Measurements from ENCODE around the gene SPOCD1. TPM values are rescaled to one million over a fixed set of nuclear protein-coding genes. Genes with fewer than 3 reads are reported as not detected.

The SPOCD1 gene
- total RNA-seq, 2 donors from 2014 or later = 2.0 to 3.1 TPM

DNA sequence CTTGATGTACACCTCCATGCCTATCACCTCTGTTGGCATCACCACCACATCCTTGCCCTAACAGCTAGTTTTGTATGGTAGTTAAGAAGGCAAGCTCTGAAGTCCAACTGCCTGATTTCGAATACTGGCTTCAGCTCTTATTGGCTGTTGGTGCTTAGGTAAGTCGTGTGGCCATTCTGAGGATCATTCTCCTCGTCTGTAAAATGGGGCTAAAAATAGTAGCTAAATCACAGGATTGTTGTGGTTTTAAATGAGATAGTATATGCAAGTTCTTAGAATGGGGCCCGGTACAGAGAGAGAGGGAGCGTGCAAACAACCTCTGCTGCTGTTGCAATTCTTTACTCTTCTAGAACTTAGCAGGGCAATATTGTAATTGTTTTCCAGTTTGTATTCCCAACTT is 20.8 kb upstream of the SPOCD1 start:
- H3K27ac Mint-ChIP-seq = no peak overlapping the region
- Histone ChIP-seq H3K27me3 (ENCODE audit: control insufficient read depth, insufficient read depth, low read length, poor library complexity, severe bottlenecking) (no peaks in the 10 kb centered on the region), H3K9ac (ENCODE audit: extremely low read depth, low read length, poor library complexity, severe bottlenecking) (no peak overlapping the region), H3K4me1 (ENCODE audit: control insufficient read depth, insufficient read depth, low read length) (no peaks in the 10 kb centered on the region), H3K36me3 (ENCODE audit: control insufficient read depth, insufficient read depth, low read length) (no peaks in the 10 kb centered on the region), H3K27ac (ENCODE audit: low read depth, low read length) (no peak overlapping the region), H3K4me3 (ENCODE audit: low read length) (no peak overlapping the region), H3K9me3 (ENCODE audit: control insufficient read depth, low read length) (no peaks in the 10 kb centered on the region)
- no peaks in the 10 kb centered on the region for H3K9me3 Mint-ChIP-seq
- H3K4me3 Mint-ChIP-seq = no peak overlapping the region
- no peaks in the 10 kb centered on the region for H3K4me1 Mint-ChIP-seq
- TF ChIP-seq, protein P1, sequence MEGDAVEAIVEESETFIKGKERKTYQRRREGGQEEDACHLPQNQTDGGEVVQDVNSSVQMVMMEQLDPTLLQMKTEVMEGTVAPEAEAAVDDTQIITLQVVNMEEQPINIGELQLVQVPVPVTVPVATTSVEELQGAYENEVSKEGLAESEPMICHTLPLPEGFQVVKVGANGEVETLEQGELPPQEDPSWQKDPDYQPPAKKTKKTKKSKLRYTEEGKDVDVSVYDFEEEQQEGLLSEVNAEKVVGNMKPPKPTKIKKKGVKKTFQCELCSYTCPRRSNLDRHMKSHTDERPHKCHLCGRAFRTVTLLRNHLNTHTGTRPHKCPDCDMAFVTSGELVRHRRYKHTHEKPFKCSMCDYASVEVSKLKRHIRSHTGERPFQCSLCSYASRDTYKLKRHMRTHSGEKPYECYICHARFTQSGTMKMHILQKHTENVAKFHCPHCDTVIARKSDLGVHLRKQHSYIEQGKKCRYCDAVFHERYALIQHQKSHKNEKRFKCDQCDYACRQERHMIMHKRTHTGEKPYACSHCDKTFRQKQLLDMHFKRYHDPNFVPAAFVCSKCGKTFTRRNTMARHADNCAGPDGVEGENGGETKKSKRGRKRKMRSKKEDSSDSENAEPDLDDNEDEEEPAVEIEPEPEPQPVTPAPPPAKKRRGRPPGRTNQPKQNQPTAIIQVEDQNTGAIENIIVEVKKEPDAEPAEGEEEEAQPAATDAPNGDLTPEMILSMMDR (conservative IDR thresholded peaks at IDR 0.05) = no peak
- peaks cover 5% of the 10 kb centered on the region for H3K27me3 Mint-ChIP-seq (ENCODE audit: insufficient read depth)
- peak; percentile 15 for DNase-seq
- no peaks in the 10 kb centered on the region for H3K36me3 Mint-ChIP-seq (ENCODE audit: low read depth)
- WGBS, 2 experiments (ENCODE audit: insufficient coverage in 1 of 2, insufficient read length in 1 of 2) = 91 to 98% methylated on average over 4 to 5 of the region's 5 CpGs

DNA sequence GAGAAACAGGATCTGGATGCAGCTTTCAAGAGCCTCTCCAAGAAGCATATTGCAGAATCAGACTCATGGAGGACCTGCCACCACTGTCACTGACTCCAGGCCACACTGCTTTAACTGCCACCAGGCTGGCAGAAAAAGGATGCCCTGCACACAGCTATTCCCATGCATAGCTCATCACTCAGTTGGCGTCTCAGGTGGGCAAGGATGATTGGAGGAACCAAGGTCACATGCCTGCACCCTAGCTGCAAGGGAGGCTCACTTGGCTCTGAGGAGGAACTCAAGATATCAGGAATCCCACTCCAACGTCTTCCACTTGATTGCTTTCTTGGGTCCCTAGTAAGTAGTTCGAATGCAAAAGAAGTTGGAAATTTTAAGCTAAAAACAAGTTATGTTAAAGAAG is 19.6 kb upstream of the SPOCD1 start:
- TF ChIP-seq, protein P1 (conservative IDR thresholded peaks at IDR 0.05) = no peak
- H3K27me3 Mint-ChIP-seq (ENCODE audit: insufficient read depth) = peaks cover 4% of the 10 kb centered on the region
- DNase-seq = peak; percentile 24
- H3K27ac ChIP-seq (ENCODE audit: low read depth, low read length) = no peak overlapping the region
- no peaks in the 10 kb centered on the region for H3K4me1 Mint-ChIP-seq
- no peak overlapping the region for H3K27ac Mint-ChIP-seq
- no peaks in the 10 kb centered on the region for H3K4me1 ChIP-seq (ENCODE audit: control insufficient read depth, insufficient read depth, low read length)
- no peak overlapping the region for H3K9ac ChIP-seq (ENCODE audit: extremely low read depth, low read length, poor library complexity, severe bottlenecking)
- H3K36me3 Mint-ChIP-seq (ENCODE audit: low read depth) = no peaks in the 10 kb centered on the region
- H3K9me3 ChIP-seq (ENCODE audit: control insufficient read depth, low read length) = no peaks in the 10 kb centered on the region
- WGBS, 2 experiments (ENCODE audit: insufficient coverage in 1 of 2, insufficient read length in 1 of 2) = 89 to 100% methylated on average over 3 of the region's 3 CpGs
- no peak overlapping the region for H3K4me3 Mint-ChIP-seq
- H3K36me3 ChIP-seq (ENCODE audit: control insufficient read depth, insufficient read depth, low read length) = no peaks in the 10 kb centered on the region
- H3K4me3 ChIP-seq (ENCODE audit: low read length) = no peak overlapping the region
- no peaks in the 10 kb centered on the region for H3K9me3 Mint-ChIP-seq
- H3K27me3 ChIP-seq (ENCODE audit: control insufficient read depth, insufficient read depth, low read length, poor library complexity, severe bottlenecking) = no peaks in the 10 kb centered on the region

DNA sequence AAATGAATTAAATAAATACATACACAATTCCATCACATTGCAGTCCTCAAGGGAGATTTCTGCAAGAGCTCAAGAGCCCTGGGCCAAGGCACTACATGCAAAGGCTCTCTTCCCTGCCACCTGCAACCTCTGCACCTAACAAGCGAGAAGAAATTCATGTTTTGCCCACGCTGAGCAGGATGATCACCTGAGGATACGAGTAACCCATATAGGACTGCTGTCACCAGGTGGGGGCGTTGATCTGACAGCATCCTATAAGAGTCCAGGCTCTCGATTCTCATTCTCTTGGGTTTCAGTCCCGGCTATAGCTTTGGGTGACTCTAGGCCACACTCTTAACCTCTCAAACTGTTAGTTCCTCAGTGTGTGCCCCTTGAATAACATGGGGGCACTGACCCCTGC is 18.7 kb upstream of the SPOCD1 start:
- Histone ChIP-seq H3K9me3 (ENCODE audit: control insufficient read depth, low read length) (no peaks in the 10 kb centered on the region), H3K36me3 (ENCODE audit: control insufficient read depth, insufficient read depth, low read length) (no peaks in the 10 kb centered on the region), H3K27me3 (ENCODE audit: control insufficient read depth, insufficient read depth, low read length, poor library complexity, severe bottlenecking) (no peaks in the 10 kb centered on the region), H3K9ac (ENCODE audit: extremely low read depth, low read length, poor library complexity, severe bottlenecking) (no peak overlapping the region), H3K27ac (ENCODE audit: low read depth, low read length) (no peak overlapping the region), H3K4me3 (ENCODE audit: low read length) (no peak overlapping the region), H3K4me1 (ENCODE audit: control insufficient read depth, insufficient read depth, low read length) (no peaks in the 10 kb centered on the region)
- TF ChIP-seq, protein P1 (conservative IDR thresholded peaks at IDR 0.05) = peak; percentile 40
- DNase-seq = peak; percentile 53
- no peak overlapping the region for H3K27ac Mint-ChIP-seq
- H3K4me1 Mint-ChIP-seq = no peaks in the 10 kb centered on the region
- peaks cover 5% of the 10 kb centered on the region for H3K27me3 Mint-ChIP-seq (ENCODE audit: insufficient read depth)
- no peak overlapping the region for H3K4me3 Mint-ChIP-seq
- no peaks in the 10 kb centered on the region for H3K36me3 Mint-ChIP-seq (ENCODE audit: low read depth)
- 79 to 91% methylated on average over 6 of the region's 6 CpGs for WGBS, 2 experiments (ENCODE audit: insufficient coverage in 1 of 2, insufficient read length in 1 of 2)
- no peaks in the 10 kb centered on the region for H3K9me3 Mint-ChIP-seq
